ENCODE measurements around the gene SP100.
"Not testable (repeated sequence)": the region's sequence is repeated elsewhere in the genome, so short reads cannot be mapped to it uniquely, and the experiment has no call there.

The SP100 gene

GRCh38 chr2:230491219-230491618 is 75.2 kb downstream of the SP100 start:
- not testable (repeated sequence) for H3K18ac ChIP-seq (ENCODE audit: low read depth in 1 of 2, low read length in 2 of 2); H3K79me1 ChIP-seq (replicated peaks; ENCODE audit: low read length, poor library complexity, severe bottlenecking); H2AFZ ChIP-seq (ENCODE audit: low read depth, low read length); H3K23ac ChIP-seq (ENCODE audit: low read length in 2 of 2); H3K27me3 ChIP-seq (ENCODE audit: control insufficient read depth in 1 of 2, insufficient read depth in 1 of 2, low read length in 2 of 2); H2AK5ac ChIP-seq (ENCODE audit: low read length, severe bottlenecking); H2BK5ac ChIP-seq (ENCODE audit: low read depth, low read length, poor library complexity, severe bottlenecking); H4K91ac ChIP-seq (ENCODE audit: low read length); H3K4me2 ChIP-seq (ENCODE audit: low read length, poor library complexity, severe bottlenecking); H3K4me1 ChIP-seq (ENCODE audit: control insufficient read depth, insufficient read depth, low read depth, low read length); H3K4ac ChIP-seq (ENCODE audit: low read depth in 1 of 2, low read length in 2 of 2); H3K9ac ChIP-seq (ENCODE audit: low read length); H2BK120ac ChIP-seq (ENCODE audit: low read depth, low read length); H3K14ac ChIP-seq (ENCODE audit: low read length in 2 of 2); H3K4me3 ChIP-seq (ENCODE audit: insufficient read depth in 1 of 2, low read depth in 1 of 2, low read length in 2 of 2); H3K27ac ChIP-seq (ENCODE audit: low read length, poor library complexity, severe bottlenecking); H2BK12ac ChIP-seq (ENCODE audit: low read length in 2 of 2); H2BK15ac ChIP-seq (ENCODE audit: low read depth, poor library complexity, severe bottlenecking)
- WGBS: 63% methylated on average over 2 of the region's 2 CpGs
- H4K8ac ChIP-seq (ENCODE audit: low read length): peak overlapping the region; percentile 69
- peaks cover 19% of the 10 kb centered on the region for H3K9me3 ChIP-seq (ENCODE audit: control insufficient read depth, low read length)
- peaks cover 23 to 80% of the 10 kb centered on the region in 2 experiments for H3K36me3 ChIP-seq (ENCODE audit: control insufficient read depth in 1 of 2, insufficient read depth in 2 of 2, low read depth in 1 of 2, low read length in 2 of 2)
- DNase-seq: peak; percentile 1

- H2BK12ac ChIP-seq (ENCODE audit: low read length in 2 of 2): no peak overlapping the region
- no peak overlapping the region for H4K8ac ChIP-seq (ENCODE audit: low read length)
- no peak overlapping the region for H2AFZ ChIP-seq (ENCODE audit: low read depth, low read length)
- H3K23ac ChIP-seq (ENCODE audit: low read length in 2 of 2): no peak overlapping the region
- no peak overlapping the region for H2BK15ac ChIP-seq (ENCODE audit: low read depth, poor library complexity, severe bottlenecking)
- H3K9ac ChIP-seq (ENCODE audit: low read length): no peak overlapping the region
- no peak overlapping the region for H4K91ac ChIP-seq (ENCODE audit: low read length)
- H3K27ac ChIP-seq (ENCODE audit: low read length, poor library complexity, severe bottlenecking): no peak overlapping the region
- H3K4me2 ChIP-seq (ENCODE audit: low read length, poor library complexity, severe bottlenecking): no peak overlapping the region
- no peak overlapping the region for H2BK5ac ChIP-seq (ENCODE audit: low read depth, low read length, poor library complexity, severe bottlenecking)
- no peak overlapping the region for H3K4ac ChIP-seq (ENCODE audit: low read depth in 1 of 2, low read length in 2 of 2)
- H2AK5ac ChIP-seq (ENCODE audit: low read length, severe bottlenecking): no peak overlapping the region
- H3K18ac ChIP-seq (ENCODE audit: low read depth in 1 of 2, low read length in 2 of 2): no peak overlapping the region
- peaks cover 23 to 81% of the 10 kb centered on the region in 2 experiments for H3K36me3 ChIP-seq (ENCODE audit: control insufficient read depth in 1 of 2, insufficient read depth in 2 of 2, low read depth in 1 of 2, low read length in 2 of 2)
- no peak overlapping the region for H3K4me3 ChIP-seq (ENCODE audit: insufficient read depth in 1 of 2, low read depth in 1 of 2, low read length in 2 of 2)
- WGBS: no CpG with 5 or more reads among the region's 1 CpG
- H3K14ac ChIP-seq (ENCODE audit: low read length in 2 of 2): no peak overlapping the region
- no peaks in the 10 kb centered on the region for H3K4me1 ChIP-seq (ENCODE audit: control insufficient read depth, insufficient read depth, low read depth, low read length)
- peaks cover 2% of the 10 kb centered on the region for H3K79me1 ChIP-seq (replicated peaks; ENCODE audit: low read length, poor library complexity, severe bottlenecking)
- H3K27me3 ChIP-seq (ENCODE audit: control insufficient read depth in 1 of 2, insufficient read depth in 1 of 2, low read length in 2 of 2): no peaks in the 10 kb centered on the region
- H2BK120ac ChIP-seq (ENCODE audit: low read depth, low read length): no peak overlapping the region
- H3K9me3 ChIP-seq (ENCODE audit: control insufficient read depth, low read length): peaks cover 17% of the 10 kb centered on the region
- DNase-seq: no peak
Observed at GRCh38 chr2:230492107-230492506, 76.1 kb downstream of the SP100 start.

GRCh38 chr2:230494980-230495379 is 79.0 kb downstream of the SP100 start:
- Histone ChIP-seq H2BK120ac (ENCODE audit: low read depth, low read length) (no peak overlapping the region), H3K4me2 (ENCODE audit: low read length, poor library complexity, severe bottlenecking) (no peak overlapping the region), H3K27ac (ENCODE audit: low read length, poor library complexity, severe bottlenecking) (no peak overlapping the region), H2BK15ac (ENCODE audit: low read depth, poor library complexity, severe bottlenecking) (no peak overlapping the region), H3K18ac (ENCODE audit: low read depth in 1 of 2, low read length in 2 of 2) (no peak overlapping the region), H3K9ac (ENCODE audit: low read length) (no peak overlapping the region), H2AK5ac (ENCODE audit: low read length, severe bottlenecking) (no peak overlapping the region), H3K14ac (ENCODE audit: low read length in 2 of 2) (no peak overlapping the region), H2BK12ac (ENCODE audit: low read length in 2 of 2) (no peak overlapping the region), H4K8ac (ENCODE audit: low read length) (no peak overlapping the region), H4K91ac (ENCODE audit: low read length) (no peak overlapping the region), H3K4ac (ENCODE audit: low read depth in 1 of 2, low read length in 2 of 2) (no peak overlapping the region), H3K36me3 (ENCODE audit: control insufficient read depth in 1 of 2, insufficient read depth in 2 of 2, low read depth in 1 of 2, low read length in 2 of 2) (peaks cover 31 to 96% of the 10 kb centered on the region in 2 experiments), H2BK5ac (ENCODE audit: low read depth, low read length, poor library complexity, severe bottlenecking) (no peak overlapping the region), H3K23ac (ENCODE audit: low read length in 2 of 2) (no peak overlapping the region), H3K79me1 (replicated peaks; ENCODE audit: low read length, poor library complexity, severe bottlenecking) (peaks cover 2% of the 10 kb centered on the region), H3K9me3 (ENCODE audit: control insufficient read depth, low read length) (peaks cover 8% of the 10 kb centered on the region), H3K4me3 (ENCODE audit: insufficient read depth in 1 of 2, low read depth in 1 of 2, low read length in 2 of 2) (no peak overlapping the region), H3K27me3 (ENCODE audit: control insufficient read depth in 1 of 2, insufficient read depth in 1 of 2, low read length in 2 of 2) (no peaks in the 10 kb centered on the region), H3K4me1 (ENCODE audit: control insufficient read depth, insufficient read depth, low read depth, low read length) (no peaks in the 10 kb centered on the region), H2AFZ (ENCODE audit: low read depth, low read length) (no peak overlapping the region)
- DNase-seq: no peak
- 100% methylated on average over 1 of the region's 1 CpG for WGBS

- Histone ChIP-seq H4K8ac (ENCODE audit: low read length) (no peak overlapping the region), H2AFZ (ENCODE audit: low read depth, low read length) (no peak overlapping the region), H3K4me3 (ENCODE audit: insufficient read depth in 1 of 2, low read depth in 1 of 2, low read length in 2 of 2) (no peak overlapping the region), H2BK120ac (ENCODE audit: low read depth, low read length) (no peak overlapping the region), H3K23ac (ENCODE audit: low read length in 2 of 2) (no peak overlapping the region), H4K91ac (ENCODE audit: low read length) (no peak overlapping the region), H2AK5ac (ENCODE audit: low read length, severe bottlenecking) (no peak overlapping the region), H3K18ac (ENCODE audit: low read depth in 1 of 2, low read length in 2 of 2) (no peak overlapping the region), H3K9me3 (ENCODE audit: control insufficient read depth, low read length) (no peaks in the 10 kb centered on the region), H3K4ac (ENCODE audit: low read depth in 1 of 2, low read length in 2 of 2) (no peak overlapping the region), H3K4me2 (ENCODE audit: low read length, poor library complexity, severe bottlenecking) (no peak overlapping the region), H3K14ac (ENCODE audit: low read length in 2 of 2) (no peak overlapping the region), H3K79me1 (replicated peaks; ENCODE audit: low read length, poor library complexity, severe bottlenecking) (no peaks in the 10 kb centered on the region), H3K27ac (ENCODE audit: low read length, poor library complexity, severe bottlenecking) (no peak overlapping the region), H3K36me3 (ENCODE audit: control insufficient read depth in 1 of 2, insufficient read depth in 2 of 2, low read depth in 1 of 2, low read length in 2 of 2) (peaks cover 30 to 96% of the 10 kb centered on the region in 2 experiments), H2BK12ac (ENCODE audit: low read length in 2 of 2) (no peak overlapping the region), H3K4me1 (ENCODE audit: control insufficient read depth, insufficient read depth, low read depth, low read length) (no peaks in the 10 kb centered on the region), H3K9ac (ENCODE audit: low read length) (no peak overlapping the region), H2BK15ac (ENCODE audit: low read depth, poor library complexity, severe bottlenecking) (no peak overlapping the region), H3K27me3 (ENCODE audit: control insufficient read depth in 1 of 2, insufficient read depth in 1 of 2, low read length in 2 of 2) (no peaks in the 10 kb centered on the region), H2BK5ac (ENCODE audit: low read depth, low read length, poor library complexity, severe bottlenecking) (no peak overlapping the region)
- no CpG with 5 or more reads among the region's 3 CpGs for WGBS
- DNase-seq: no peak
Observed at GRCh38 chr2:230496891-230497290, 80.9 kb downstream of the SP100 start.

All from mesenchymal stem cell (in vitro differentiated cells and primary cell).